Activated T-cell treated with anti-CD3 and anti-CD28 coated beads, Interleukin-2, amount 50 U/mL, for 48 hours (primary cell): ENCODE results near the gene HOXB13.

Experiments used
- DNase-seq, 2 experiments: peaks; one replicate each; pipeline ENCODE4 v3.0.0-alpha.2; 2020

The HOXB13 gene

DNA sequence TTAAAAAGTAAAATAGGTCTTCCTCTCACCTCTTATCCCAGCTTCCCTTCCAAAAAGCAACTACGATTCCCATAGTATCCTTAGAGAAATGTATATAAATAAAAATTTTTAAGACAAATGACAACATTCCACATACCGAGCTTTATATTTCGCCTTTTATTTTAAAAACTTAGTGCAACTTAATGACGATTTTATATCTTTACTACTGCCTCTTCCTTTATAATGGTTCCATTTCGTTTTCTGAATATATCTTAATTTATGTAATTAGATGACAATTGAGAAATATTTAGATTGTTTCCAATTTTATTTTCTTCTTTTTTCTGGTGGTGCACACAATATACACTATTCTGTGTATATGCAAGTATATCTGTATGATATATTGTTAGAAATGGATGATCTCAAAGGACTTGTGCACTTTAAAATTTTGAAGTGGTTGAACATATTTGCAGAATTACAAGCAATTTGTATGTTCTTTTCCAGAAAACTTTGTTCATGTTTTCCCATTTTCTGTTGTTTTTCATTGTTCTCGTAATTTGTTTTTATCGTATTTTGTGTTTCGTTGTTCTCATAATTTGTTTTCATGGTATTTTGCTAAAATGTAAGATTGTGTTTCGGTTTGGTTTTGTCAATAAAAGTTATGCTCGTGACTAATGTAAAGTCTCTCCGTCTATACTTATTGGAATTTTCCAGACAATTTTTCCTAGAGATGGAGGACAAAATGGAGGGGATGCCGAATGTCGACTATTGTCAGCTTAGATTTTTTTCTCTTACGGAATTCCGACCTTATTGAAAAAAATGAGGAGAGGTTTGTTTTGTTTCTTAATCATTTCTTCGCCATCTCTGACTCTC is 20.4 kb upstream of the HOXB13 start:
- no peak for DNase-seq

DNA sequence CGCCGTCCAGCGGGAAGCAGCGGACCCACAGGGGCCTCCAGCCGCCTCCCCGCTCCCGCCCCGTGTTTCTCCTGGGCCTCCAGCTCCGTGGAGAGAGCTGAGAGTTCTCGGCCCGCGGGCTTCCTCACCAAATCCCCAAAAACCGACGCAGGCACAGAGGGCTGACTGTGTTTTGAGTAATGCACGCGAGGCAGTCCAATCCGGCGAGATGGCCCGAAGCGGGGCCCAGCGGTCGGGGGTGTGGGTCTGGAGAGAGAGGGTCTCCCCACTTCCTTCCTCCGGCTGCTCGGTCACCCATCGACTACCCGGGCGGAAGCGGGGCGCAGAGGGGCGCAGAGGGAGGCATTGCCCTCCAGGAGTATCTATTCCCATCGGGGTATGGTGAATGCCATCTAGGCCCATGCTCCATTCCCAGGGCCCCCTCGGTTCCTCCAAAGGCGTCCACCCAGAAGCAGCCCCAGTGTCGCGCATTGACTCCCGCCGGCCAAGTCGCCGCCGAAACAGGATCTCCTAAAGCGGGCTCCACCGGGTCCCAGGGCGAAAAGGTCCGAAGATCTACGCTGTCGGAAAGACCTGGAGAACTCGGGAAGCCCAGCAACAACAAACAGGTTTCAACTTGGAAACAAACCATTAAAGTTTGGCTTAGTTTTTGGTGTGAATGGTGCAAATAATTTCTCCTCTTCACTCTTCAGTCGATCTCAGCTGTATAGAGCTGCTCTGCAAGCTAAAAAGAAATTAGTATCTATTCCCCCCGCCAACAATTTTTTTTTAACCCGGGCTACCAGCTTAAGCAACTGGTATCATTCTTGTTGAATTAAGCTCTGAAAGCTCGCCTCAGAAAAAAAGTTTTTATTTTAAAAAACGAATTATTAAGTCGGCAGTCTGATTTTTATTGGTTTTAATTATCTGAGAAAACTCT is 19.2 kb upstream of the HOXB13 start:
- DNase-seq: peak in 1 of 2 experiments; percentile 25

DNA sequence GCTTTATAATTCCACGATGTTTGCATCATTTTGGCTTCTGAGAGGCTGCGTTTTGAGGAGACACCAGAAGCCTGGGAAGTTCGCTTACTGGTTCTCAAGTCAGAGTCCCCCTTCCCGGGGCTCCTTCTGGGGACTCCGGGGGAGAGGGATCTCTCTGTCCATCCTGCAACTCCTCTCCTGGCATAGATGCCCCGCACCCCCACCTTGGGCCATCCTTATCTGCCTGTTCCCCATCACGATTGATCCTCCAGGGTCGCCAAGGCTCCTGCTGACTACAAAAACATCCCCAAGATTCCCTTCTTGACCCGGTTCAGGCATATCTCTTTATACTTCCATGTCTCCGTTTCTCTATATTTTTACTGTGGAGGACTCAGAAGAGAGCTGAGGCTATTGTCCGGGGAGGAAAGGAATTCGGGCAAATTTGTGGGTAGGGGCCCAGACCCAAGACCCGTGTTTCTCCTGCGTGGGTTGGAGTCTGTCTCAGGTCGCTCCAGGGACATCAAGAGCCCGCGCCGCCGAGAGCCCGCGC is 18.4 kb upstream of the HOXB13 start:
- no peak for DNase-seq

DNA sequence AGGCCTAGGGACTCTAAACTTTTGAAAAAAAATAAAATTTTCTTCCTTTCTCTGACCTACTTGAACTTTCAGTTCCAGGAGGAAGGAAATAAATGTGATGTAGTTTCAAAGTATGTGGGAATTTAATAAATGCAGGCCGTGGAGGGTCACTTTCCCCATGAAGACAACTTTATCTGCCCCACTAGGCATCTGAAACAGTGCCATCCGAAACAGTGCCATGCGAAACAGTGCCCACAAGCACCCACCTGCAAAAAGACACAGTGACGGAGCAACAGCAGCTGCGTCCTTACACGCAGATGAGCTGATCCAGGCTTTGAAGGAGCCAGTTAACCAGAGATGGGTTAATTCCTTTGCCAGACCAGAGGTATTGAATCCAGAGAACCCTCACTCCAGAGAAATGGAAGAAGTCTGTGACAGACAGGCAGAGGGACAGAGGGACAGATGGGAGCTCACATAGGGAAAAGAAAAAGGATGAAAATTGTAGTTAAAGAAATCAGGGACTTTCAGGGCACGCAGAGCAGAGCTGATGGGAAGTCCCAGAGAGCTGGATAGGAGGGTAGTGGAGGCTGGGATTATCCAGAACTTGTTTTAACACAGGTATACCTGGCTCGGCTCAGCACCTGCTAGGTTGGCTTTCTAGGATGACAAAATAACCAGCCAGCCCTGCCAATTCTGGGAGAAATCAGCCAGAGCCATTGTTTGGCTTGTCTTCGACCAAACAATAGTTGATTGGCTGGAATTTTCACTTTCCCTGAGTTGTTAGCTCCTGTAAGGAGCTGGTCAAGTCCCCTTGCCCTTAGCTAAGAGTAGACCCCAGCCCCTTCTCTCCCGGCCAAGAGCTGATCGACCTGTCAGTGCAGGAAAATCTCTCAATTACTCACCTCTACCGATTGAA is 17.1 kb upstream of the HOXB13 start:
- no peak for DNase-seq

DNA sequence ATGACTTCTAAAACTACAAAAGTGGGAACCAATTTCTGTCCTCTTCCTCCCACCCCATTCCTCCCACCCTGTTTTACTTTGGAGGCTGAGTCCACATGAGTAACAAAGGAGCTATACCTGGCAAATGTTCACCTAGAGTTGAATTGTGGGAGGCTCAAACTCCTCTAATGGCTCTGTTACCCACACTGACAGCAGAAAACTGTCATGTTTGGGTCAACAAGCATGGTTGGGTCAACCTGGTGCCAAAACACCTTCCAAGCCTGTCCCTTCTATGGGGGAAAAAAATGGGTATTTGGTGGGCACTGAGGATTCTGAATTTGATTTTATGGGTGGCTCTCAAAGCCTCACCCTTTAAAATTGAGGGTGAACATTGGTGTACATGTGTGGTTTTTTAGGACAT is 12.0 kb upstream of the HOXB13 start:
- no peak for DNase-seq

DNA sequence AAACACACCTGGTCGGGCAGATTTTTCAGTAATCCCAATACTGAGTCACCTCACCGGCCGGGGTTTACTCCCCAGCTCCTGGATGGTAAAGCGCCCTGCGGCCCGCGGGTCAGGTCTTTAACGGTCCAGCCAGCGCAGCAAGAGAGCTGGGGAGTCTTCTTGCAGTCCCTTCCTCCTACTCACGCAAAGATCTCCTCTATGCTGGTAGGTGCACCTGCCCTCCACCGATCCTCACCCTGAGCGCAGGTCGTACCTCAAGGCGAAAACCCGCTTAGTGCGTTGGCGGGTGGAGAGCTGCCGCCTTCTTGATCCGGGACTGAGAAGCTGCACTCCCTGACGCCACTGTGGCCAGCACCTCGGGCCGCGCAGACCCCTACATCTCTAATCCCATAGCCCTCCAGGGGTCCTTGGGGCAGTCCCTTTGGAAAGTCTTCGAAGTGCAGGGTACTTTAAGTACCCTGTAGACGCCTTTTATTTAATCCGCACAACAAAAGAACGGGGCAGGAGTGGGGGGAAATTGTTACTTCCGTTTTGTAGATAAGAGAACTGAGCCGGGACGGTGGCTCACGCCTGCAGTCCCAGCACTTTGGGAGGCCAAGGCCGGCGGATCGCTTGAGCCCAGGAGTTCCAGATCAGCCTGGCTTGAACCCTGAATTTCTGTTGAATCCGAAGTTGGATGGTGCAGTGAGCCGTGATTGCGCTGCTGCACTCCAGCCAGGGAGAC is 10.4 kb upstream of the HOXB13 start:
- no peak for DNase-seq

DNA sequence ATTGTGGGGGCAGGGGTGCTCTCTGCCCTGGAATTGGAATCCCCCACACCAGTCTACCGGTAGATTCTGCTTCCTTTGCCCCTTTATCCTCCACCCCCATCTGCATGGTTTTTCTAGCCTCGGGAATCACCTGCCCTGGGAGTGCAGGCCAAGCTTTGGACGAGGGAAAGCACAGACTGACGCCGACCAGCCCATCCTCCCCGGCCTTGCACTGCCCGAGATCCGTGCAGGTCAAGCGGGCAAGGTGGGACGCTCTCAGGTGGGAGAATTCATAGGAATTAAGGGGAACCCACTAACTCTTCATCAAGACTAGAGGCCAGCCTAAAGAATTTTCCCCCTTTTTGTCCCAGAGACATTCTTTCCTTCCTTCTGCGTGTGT is 9.9 kb upstream of the HOXB13 start:
- DNase-seq: no peak

DNA sequence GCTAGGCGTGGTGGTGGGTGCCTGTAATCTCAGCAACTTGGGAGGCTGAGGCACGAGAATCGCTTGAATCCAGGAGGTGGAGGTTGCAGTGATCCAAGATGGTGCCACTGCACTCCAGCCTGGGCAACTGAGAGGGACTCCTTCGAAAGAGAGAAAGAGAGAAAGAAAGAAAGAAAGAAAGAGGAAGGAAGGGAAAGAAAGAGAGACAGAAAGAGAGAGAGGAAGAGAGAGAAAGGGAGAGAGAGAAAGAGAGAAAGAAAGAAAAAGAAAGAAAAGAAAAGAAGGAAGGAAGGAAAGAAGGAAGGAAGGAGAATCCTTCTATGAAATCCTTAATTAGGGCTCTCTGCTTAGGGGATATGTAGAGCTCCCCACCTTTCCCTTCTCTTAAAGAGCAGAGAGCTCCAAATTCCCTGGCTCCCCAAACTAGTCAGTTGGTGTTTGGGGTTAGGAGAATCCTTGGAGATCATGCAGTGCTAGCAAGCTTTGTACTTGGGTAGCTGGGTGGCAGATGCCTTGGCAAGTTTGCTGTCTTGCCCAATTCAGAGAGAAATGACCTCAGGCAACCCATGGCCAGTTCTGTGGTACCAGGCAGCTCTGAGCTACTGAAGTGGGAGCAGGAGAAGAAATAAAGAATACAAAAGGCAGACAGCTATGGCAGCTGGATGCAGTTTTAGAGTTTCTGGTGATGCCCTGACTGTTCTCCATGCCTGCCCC is 8.9 kb upstream of the HOXB13 start:
- no peak for DNase-seq

DNA sequence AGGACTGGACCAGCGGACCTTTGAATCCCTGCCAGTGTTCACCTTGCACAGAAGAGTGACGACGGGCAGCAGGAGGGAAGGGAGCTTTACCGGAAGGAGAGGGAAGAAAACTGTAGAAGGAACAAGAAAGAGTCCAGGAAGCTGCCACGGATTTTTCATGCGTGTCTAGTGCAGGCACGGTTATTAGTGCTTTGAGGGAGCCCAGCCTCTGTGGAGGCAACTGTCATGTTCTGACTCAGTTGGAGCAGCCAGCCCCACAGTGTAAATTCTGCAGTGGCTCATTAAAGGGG is 6.5 kb upstream of the HOXB13 start:
- DNase-seq: no peak

DNA sequence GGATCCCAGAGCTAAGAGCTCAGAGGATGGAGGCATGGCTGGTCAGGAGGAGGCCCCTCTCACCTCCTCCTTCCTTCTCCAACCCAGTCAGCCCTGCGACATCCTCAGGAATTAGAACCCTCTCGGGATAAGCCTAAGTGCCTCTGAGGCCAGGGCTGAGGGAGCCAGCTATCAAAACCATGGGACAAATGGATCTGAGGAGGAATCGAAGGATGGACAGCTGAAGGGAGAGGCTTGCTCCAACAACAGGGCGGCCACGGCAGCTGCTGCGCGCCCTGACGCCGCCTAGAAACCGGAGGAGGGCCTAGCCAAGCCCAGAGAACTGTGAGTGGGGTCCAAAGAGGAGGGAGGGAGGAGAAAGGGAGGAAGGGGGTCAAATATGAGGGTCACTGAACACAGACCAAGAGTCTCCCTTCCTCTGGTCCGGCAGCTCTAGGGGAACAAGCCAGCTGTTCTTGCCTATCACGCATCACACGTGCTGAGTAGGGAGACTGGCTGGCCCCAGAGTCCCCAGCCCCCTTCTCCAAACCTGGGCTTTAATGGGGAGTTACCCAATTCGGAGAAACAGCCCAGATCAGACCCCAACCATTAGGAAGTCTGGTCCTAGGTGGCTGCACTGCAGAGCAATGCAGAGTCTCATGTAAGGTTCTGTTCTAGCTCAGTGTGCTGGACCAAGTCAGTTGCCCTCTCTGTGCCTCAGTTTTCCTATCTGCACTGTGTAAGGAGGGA is 5.9 kb upstream of the HOXB13 start:
- DNase-seq: no peak

DNA sequence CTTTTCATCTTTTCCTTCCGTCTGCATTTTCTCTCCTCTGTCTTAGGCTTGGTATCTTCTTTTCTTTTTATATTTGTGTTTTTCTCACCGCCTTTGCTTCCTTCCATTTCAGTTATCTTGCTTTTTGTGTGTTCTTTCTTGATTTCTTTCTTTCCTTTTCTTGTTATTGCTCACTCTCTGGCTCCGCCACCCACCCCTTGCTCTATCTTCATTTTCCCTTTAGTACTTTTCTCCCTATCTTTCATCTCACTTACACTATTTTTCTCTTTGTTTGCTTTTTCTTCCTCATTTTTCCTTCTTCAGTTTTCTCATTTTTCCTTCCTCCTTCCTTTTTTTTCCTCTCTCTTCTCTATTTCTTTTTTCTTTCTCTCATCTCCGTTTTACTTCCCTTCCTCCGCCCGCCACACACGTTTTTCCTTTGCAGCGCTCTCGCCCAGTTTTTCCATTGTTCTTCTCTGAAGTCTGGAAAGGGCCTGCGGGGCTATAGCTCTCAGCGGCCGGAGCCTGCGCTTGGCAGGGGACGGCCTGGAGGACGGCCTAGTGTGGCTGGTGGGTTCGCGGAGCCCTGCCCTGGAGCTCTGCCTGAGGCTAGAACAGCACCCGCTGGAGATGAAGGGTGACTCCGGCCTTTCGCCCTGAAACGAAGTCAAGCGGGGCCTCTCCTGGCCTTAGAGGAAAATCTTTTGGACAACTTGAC is 5.2 kb upstream of the HOXB13 start:
- no peak for DNase-seq

DNA sequence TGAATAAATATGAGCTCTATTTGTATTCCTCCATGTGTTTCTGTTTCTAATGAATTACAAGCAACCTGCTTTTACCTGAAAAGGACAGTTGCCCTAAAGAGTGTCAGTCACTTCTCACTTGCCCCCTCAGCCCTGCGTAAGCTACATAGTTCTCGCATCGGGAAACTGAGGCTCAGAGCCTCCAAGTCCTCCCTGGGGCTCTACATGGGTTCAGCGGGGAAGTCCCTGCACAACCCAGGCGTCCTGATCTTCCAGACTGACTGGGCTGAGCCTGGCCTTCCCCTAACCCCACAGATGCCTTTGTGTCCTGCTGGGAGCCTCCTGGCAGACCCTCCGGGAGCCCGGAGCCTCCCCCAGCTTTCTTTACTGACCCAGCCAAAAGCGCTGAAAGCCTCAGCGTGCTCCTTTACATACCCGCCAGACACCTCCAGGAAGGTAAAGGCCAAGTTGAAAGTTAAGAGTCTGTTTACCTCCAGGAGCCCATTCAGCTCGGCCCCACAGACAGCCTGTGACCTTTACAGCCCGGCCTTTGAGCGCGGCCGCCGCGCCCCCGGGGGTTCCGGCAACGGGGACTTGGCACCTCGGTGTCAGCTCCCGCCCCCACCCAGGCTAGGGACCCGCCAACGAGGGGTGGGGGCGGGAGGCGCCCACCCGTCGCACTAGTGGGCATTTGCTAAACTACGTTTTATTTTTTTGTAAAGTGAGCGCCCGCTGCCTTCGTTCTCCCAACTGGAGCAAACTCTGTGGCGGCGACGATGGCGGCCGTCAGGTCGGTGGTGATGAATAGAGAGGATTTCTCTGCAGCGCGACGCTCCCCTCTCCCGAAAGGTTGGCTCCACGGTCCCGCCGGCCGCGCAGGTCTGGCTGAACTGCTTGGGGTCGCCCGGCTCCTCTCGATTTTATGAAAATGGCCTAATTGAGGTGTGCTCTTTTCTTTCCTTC is 4.4 kb upstream of the HOXB13 start:
- no peak for DNase-seq

DNA sequence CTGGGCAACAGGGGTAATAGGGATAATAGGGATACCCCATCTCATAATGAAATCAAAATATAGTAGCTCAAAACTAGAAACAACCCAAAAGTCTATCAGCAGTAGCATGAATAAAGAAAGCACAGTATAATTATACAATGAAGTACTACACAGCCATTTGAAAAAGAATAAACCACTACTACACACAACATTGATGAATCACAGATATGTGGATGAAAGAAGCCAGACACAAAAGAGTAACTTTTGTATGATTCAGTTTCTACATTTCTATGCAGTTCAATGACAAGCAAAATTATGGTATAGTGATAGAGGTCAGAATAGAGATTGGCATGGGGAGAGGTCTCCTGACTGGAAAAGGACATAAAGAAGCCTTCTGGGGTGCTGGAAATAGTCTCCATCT is 2.8 kb upstream of the HOXB13 start:
- no peak for DNase-seq

DNA sequence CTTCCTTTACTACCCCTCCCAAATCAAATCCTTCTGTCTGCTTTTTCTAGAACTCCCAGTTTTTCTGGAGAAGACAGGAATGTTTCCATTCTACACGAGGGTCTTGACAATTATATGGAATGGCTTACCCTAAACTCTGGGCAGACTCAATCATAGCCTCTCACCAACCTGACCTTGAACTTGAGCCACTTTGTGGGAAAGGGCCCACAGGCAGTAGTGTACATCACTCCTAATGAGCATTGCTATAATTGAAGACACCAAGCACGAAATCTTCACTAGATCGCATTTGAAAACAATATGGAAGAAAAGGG is 1.6 kb upstream of the HOXB13 start:
- DNase-seq: no peak

DNA sequence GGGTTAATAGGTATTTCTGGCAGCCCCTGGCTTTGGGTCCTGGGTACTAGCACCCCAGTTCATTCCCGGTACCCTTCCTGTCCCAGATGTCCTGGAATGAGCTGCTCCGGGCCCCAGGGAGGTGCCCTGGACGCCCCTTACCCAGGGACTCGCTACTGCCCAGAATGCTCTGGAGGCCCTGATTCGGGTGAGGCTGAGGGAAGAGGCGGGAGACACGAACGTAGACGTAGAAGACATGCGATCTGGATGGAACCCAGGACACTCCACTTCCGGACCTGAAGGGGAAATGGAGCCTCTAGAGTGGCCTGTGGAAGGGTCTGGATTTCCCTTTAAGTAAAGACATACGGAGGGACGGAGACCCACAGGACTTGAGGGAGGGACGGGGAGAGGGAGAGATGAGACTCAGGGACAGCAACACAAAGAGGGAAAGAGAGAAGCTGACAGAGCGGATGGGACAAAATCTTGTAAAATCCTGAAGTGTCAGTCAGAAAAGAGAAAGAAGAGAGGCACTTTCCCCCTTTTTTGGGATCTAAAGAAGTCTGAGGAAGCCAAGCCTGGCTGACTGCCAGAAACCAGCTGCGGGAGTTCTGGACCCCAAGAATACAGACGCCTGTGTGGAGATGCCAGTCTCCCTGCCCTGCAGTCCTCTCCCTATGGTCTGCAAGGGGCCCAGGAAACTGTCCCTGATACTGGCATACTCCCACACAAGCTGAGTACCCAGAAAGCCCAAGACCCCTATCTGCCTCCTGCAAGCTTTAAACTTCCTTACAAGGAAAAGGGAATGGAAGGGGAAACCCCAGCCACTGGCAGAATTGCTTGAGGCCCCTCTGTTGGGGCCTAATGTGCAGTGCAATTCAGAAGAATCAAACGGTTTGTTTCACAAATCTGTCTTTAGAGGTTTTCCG is 1.0 kb upstream of the HOXB13 start:
- DNase-seq: no peak

DNA sequence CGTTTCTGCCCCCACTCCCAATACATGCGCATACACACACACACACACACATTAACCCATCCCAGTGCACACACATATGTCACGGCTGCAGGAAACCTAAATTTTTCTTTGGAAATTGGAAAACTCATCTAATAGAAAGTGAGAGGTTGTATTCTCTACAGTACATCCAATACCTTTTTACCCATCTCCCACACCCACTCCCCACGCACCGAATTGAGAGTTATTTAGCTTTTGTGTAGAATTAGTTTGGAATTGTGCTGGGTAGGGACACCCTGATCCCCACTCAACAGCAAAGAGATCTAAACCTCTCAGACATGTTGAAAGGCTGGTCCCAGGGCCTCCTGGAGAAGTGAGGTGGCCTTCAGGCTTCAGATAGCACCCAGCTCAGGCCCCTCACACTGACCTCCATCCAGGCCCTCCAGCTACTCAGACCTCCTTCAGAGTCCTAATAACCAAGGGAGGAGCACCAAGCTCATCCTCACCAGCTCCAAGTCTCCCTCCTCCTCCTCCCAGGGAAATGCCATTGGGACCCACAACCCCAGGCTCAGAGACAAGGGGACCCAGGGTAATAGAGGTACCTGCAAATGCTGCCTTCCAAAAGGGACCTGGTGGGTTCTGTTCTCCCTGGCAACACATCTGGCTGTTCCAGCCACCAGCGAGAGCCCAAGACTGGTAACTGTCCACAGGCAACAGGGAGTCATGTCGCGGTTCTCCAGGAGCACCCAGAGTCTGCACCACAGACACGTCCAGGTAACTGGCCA is 955 bp downstream of the HOXB13 start:
- no peak for DNase-seq

DNA sequence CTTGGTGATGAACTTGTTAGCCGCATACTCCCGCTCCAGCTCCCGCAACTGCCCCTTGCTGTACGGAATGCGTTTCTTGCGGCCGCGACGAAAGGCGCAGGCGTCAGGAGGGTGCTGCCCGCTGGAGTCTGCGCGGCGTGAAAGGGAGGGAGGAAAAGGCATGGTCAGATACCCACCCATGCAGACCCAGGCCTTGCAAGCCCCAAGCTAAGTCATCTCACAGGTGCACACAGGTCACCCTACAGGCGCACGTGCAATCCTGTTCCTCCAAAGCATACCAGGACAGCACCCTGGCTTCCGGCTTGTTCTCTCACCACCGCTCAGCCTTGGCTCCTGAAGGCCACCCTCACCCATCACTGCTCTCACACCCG is 1.6 kb downstream of the HOXB13 start:
- DNase-seq: no peak
